ENCODE data around the gene NECTIN4.

NECTIN4 gene

DNA sequence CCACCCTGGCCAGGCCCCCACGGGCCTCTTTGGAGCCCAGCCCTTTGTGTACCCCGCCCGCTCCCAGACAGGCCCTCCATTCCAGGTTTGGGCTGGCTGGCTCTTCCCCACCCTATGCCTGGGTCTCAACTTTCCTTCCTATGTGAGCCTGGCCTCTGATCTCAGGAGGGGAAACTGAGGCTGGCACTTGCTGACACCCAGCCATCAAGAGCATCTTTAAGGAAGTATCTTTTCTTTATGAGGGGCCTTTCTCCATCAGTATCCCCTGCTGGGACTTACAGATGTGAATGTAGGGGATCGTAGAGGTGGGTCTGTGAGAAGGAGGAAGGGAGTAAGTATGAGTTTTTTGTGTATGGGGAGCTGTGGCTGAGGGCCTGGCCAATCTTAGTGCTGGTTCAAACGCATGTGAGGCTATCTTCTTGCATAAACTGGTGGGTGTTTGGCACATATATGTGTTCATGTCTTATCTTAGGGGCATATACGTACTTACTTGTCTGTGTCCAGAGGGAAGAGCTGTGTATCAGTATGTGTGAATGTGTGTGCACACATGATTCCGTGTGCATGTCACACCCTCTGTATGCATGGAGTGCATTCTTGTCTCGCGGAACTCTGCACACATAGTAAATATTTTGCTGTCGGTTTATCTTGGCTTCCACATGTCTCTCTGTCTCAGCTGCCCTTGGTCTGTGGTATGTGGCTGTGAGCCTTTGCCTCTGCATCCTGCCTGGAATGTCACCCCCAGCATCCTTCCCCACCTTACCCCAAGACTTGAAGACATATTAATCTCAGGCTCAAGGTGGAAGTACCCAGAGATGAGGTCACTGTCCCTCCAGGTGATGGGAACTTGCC, 5.4 kb downstream of the NECTIN4 start:
- in situ Hi-C loops (cut with HindIII; ENCODE audit: low sequenced_read_pairs) = no loop called here

GRCh38 chr1:161082996-161083747, 6.2 kb downstream of the NECTIN4 start:
- in situ Hi-C loops (cut with HindIII; ENCODE audit: low sequenced_read_pairs) = no loop called here

DNA sequence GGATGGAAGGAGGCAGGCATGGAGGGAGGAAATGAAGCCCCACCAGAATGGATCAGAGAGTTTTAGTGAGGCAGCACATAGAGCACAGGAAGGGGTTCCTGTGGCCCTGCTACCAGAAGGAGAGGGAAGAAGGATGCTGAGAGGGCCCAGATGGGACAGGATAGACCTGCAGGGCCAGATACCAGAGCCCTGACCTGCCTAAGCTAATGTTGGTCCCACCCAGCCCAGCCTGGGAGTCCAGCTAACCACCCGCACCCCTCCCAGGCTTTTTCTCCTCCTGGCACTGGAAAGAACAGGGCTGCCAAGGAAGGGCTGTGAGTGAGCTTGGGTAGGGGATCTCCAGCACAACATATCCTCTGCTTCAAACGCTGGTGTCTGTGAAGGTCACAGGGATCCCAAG, 6.9 kb downstream of the NECTIN4 start:
- in situ Hi-C loops (cut with HindIII; ENCODE audit: low sequenced_read_pairs) = no loop called here

DNA sequence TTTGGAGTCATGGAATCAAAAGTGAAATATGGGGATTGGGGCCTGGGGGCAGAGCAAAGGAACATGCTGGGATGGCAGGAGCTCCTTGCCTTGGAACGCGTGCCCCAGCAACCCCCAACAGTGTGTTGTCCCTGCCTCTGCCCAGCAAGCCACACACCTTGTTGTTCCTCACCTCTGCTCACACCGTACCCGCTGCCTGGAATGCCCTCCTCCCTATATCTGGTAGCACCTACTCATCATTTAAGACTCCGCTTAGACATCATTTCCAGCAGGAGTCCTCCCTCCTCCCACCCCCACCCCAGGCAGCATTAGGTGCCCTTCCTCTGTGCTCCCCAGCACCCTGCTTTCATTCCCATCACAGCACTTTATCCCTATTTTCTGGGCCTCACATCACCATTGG, 7.8 kb downstream of the NECTIN4 start:
- in situ Hi-C loops (cut with HindIII; ENCODE audit: low sequenced_read_pairs) = no loop called here

GRCh38 chr1:161080441-161081405, 8.6 kb downstream of the NECTIN4 start:
- in situ Hi-C loops (cut with HindIII; ENCODE audit: low sequenced_read_pairs) = no loop called here

GRCh38 chr1:161079436-161080110, 9.8 kb downstream of the NECTIN4 start:
- in situ Hi-C loops (cut with HindIII; ENCODE audit: low sequenced_read_pairs) = no loop called here

DNA sequence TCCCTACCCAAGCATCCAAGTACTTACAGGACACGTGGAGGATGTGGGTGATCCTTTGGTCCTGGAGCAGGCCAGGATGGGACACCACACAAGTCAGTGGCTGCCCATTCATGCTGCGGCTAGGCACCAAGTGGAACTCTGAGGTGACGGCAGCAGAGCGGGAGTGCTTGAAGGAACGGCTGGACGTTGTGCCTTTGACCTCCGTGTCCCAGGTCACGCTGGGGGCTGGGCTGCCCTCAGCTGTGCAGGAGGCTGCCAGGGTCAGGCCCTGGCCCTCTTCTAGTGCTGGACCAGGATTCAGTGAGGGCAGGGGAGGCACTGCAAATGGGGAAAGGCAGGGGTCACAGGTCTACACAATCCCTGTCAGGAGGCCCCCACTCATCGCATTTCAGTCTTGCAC, 11.9 kb downstream of the NECTIN4 start:
- in situ Hi-C loops (cut with HindIII; ENCODE audit: low sequenced_read_pairs) = no loop called here

- in situ Hi-C loops (cut with HindIII; ENCODE audit: low sequenced_read_pairs) = no loop called here
Observed at GRCh38 chr1:161076410-161076809, 12.9 kb downstream of the NECTIN4 start.

- in situ Hi-C loops (cut with HindIII; ENCODE audit: low sequenced_read_pairs) = no loop called here
Observed at GRCh38 chr1:161074676-161075368, 14.5 kb downstream of the NECTIN4 start.

- in situ Hi-C loops (cut with HindIII; ENCODE audit: low sequenced_read_pairs) = no loop called here
Observed at GRCh38 chr1:161073474-161074121, 15.8 kb downstream of the NECTIN4 start.

- in situ Hi-C loops (cut with HindIII; ENCODE audit: low sequenced_read_pairs) = no loop called here
Observed at GRCh38 chr1:161072751-161073449, 16.5 kb downstream of the NECTIN4 start.

GRCh38 chr1:161071886-161072371, 17.4 kb downstream of the NECTIN4 start:
- in situ Hi-C loops (cut with HindIII; ENCODE audit: low sequenced_read_pairs) = no loop called here

GRCh38 chr1:161070761-161071160, 18.6 kb downstream of the NECTIN4 start:
- in situ Hi-C loops (cut with HindIII; ENCODE audit: low sequenced_read_pairs) = no loop called here

DNA sequence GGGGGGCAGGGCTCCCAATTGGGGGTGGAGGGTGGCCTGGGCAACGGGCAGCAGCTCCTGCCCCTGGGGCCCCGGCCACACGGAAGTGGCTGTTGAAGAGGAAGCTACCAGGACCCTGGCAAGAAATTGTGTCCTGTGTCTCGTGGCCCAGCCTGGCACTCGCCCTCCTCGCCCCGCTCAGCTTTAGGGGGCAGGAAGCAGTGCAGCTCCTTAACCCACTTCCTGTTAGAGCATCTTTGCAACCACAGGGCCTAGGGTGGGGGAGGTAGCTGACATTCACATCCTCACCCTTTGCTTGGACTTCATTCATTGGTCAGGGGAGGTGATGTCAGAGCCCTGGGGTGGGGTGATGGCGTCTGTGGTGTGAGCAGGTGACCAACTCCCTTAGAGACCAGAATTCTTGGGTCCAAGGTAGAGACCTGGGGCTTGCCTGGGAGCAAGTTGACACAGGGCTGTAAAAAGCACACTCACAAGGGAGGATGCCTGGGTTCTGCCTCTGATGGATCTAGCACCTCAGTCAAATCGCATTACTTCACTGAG, 19.6 kb downstream of the NECTIN4 start, which contains the start of gene ARHGAP30:
Gene ARHGAP30, minus strand, starts transcription at position 161 of the 540 bp plus-strand sequence. CDS start 267 bp downstream, outside the sequence.
- in situ Hi-C loops (cut with HindIII; ENCODE audit: low sequenced_read_pairs) = no loop called here

GRCh38 chr1:161069241-161069640, 20.1 kb downstream of the NECTIN4 start:
- in situ Hi-C loops (cut with HindIII; ENCODE audit: low sequenced_read_pairs) = no loop called here

- in situ Hi-C loops (cut with HindIII; ENCODE audit: low sequenced_read_pairs) = no loop called here
Observed at GRCh38 chr1:161068306-161069234, 20.8 kb downstream of the NECTIN4 start.

DNA sequence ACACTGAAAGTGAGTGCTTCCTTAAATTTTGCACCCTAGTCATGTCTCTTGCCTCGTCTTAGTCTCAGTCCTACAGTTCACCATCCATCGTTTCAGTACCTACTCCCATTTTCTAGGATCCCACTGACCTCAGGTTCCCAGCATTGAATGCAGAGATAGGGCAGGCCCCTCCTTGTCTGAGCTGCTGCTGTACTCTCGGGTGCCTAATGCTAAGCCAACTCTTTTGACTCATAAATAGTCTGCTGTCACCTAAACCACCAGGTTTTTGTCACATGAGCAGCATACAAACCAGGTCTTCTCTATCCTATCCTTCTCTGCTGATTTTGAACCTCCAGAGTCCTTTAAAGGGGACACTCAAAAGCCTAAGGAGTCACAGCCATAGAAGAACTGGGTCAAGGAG, 22.7 kb downstream of the NECTIN4 start:
- in situ Hi-C loops (cut with HindIII; ENCODE audit: low sequenced_read_pairs) = no loop called here

Measured in endothelial cell of hepatic sinusoid (primary cell).